ENCODE measurements around the gene SVIL.
"Not testable (repeated sequence)": the region's sequence is repeated elsewhere in the genome, so short reads cannot be mapped to it uniquely, and the experiment has no call there.

Gene SVIL

GRCh38 chr10:29648114-29648982, 13.6 kb upstream of the SVIL start:
- no peak for DNase-seq

- DNase-seq: no peak
Measured at GRCh38 chr10:29647478-29647877, 12.7 kb upstream of the SVIL start.

- no peak for DNase-seq
Measured at GRCh38 chr10:29646960-29647461, 12.2 kb upstream of the SVIL start.

- DNase-seq: peak; percentile 46
Measured at GRCh38 chr10:29646238-29646902, 11.6 kb upstream of the SVIL start.

- no peak for DNase-seq
Measured at GRCh38 chr10:29643771-29644501, 9.2 kb upstream of the SVIL start.

- no peak for DNase-seq
Measured at GRCh38 chr10:29642990-29643389, 8.2 kb upstream of the SVIL start.

- no peak for DNase-seq
Measured at GRCh38 chr10:29637537-29637936, 2.8 kb upstream of the SVIL start.

GRCh38 chr10:29636178-29636577, 1.4 kb upstream of the SVIL start:
- DNase-seq: no peak

GRCh38 chr10:29635711-29636144, 957 bp upstream of the SVIL start:
- peak; percentile 83 for DNase-seq

GRCh38 chr10:29634105-29634504, 666 bp downstream of the SVIL start:
- no peak for DNase-seq

GRCh38 chr10:29631049-29631339, 3.8 kb downstream of the SVIL start:
- DNase-seq: no peak

GRCh38 chr10:29630205-29631048, 4.3 kb downstream of the SVIL start:
- no peak for DNase-seq

- no peak for DNase-seq
Measured at GRCh38 chr10:29628912-29629526, 5.8 kb downstream of the SVIL start.

- DNase-seq: no peak
Measured at GRCh38 chr10:29628311-29628710, 6.5 kb downstream of the SVIL start.

- DNase-seq: peak; percentile 30
Measured at GRCh38 chr10:29627201-29628132, 7.3 kb downstream of the SVIL start.

- not testable (repeated sequence) for DNase-seq
Measured at GRCh38 chr10:29624357-29624756, 10.4 kb downstream of the SVIL start.

- DNase-seq: no peak
Measured at GRCh38 chr10:29623797-29624196, 11.0 kb downstream of the SVIL start.

GRCh38 chr10:29622382-29622922, 12.3 kb downstream of the SVIL start:
- DNase-seq: no peak

GRCh38 chr10:29621161-29621560, 13.6 kb downstream of the SVIL start:
- no peak for DNase-seq

- DNase-seq: no peak
Measured at GRCh38 chr10:29620112-29620690, 14.6 kb downstream of the SVIL start.
